HG02678 (cell line): ENCODE measurements around the gene ATP5PD.

Experiments
- ATAC-seq: cut with Tn5 transposase; IDR thresholded peaks from one replicate; pipeline ENCODE4 v1.9.1; 2021; ENCODE audit warnings: mild to moderate bottlenecking, moderate library complexity; ENCODE audit not compliant: unreplicated experiment

The ATP5PD gene

GRCh38 chr17:75046407-75047289 is at the start of gene ATP5PD, which contains the start of gene KCTD2:
ATP5PD (minus strand) TSS chr17:75046969; CDS start chr17:75042650, 4,319 bp downstream.
KCTD2 (plus strand) TSS chr17:75047225; CDS start chr17:75047251, 26 bp downstream.
- ATAC-seq: peak; percentile 94

GRCh38 chr17:75096082-75096625 is 49.4 kb upstream of the ATP5PD start:
- no peak for ATAC-seq

GRCh38 chr17:75094871-75095399 is 48.2 kb upstream of the ATP5PD start:
- no peak for ATAC-seq

- no peak for ATAC-seq
These were observed 46.9 kb upstream of the ATP5PD start for GRCh38 chr17:75093548-75094158.

GRCh38 chr17:75091855-75092327 is 45.1 kb upstream of the ATP5PD start:
- ATAC-seq: no peak

GRCh38 chr17:75090871-75091854 is 44.4 kb upstream of the ATP5PD start:
- ATAC-seq: no peak

- peak; percentile 21 for ATAC-seq
These were observed 42.0 kb upstream of the ATP5PD start for GRCh38 chr17:75088465-75089417.

GRCh38 chr17:75087558-75088453 is 41.0 kb upstream of the ATP5PD start, which contains the start of gene SLC16A5:
SLC16A5 (plus strand) TSS chr17:75087954; CDS start chr17:75093637, 5,683 bp downstream.
- peak; percentile 68 for ATAC-seq

- ATAC-seq: peak; percentile 7
These were observed 40.4 kb upstream of the ATP5PD start for GRCh38 chr17:75087182-75087557.

- ATAC-seq: no peak
These were observed 39.9 kb upstream of the ATP5PD start for GRCh38 chr17:75086496-75087181.

- no peak for ATAC-seq
These were observed 37.4 kb upstream of the ATP5PD start for GRCh38 chr17:75084039-75084660.

- ATAC-seq: no peak
These were observed 35.9 kb upstream of the ATP5PD start for GRCh38 chr17:75082683-75083082.

GRCh38 chr17:75081611-75082540 is 35.1 kb upstream of the ATP5PD start:
- no peak for ATAC-seq

- ATAC-seq: peak; percentile 4
These were observed 32.2 kb upstream of the ATP5PD start for GRCh38 chr17:75079023-75079373.

GRCh38 chr17:75078284-75079022 is 31.7 kb upstream of the ATP5PD start:
- ATAC-seq: peak; percentile 44
